Mammary epithelial cell (primary cell): ENCODE data around the gene CLPX.
"Not testable (repeated sequence)": the region's sequence is repeated elsewhere in the genome, so short reads cannot be mapped to it uniquely, and the experiment has no call there.

ENCODE experiments used
- CTCF ChIP-seq, 2 donors: IDR thresholded peaks in 1 of 2; conservative IDR thresholded peaks in 1 of 2; 2 replicates each; pipeline ENCODE4 v1.5.1; 2011 to 2012; ENCODE audit warnings: inconsistent platforms in 2 of 2, low read length in 2 of 2, mild to moderate bottlenecking in 2 of 2, control low read depth in 1 of 2, low read depth in 1 of 2; ENCODE audit not compliant: insufficient read depth in 1 of 2; ENCODE audit errors: extremely low read depth in 1 of 2
- EZH2 ChIP-seq: IDR thresholded peaks from 2 replicates; pipeline ENCODE4 v1.6.1; 2012; ENCODE audit warnings: low read length, inconsistent platforms, borderline replicate concordance

GRCh38 chr15:65099801-65100200 is 85.3 kb downstream of the CLPX start:
- TF ChIP-seq CTCF (conservative IDR thresholded peaks at IDR 0.05 in 1 of 2, IDR thresholded peaks at IDR 0.05 in 1 of 2; ENCODE audit: extremely low read depth in 1 of 2, insufficient read depth in 1 of 2, low read depth in 1 of 2, low read length in 2 of 2); EZH2: not testable (repeated sequence)
